Liver (tissue), 9 donors: ENCODE measurements around the gene CCDC69. TPM values are rescaled to one million over a fixed set of nuclear protein-coding genes. Genes with fewer than 3 reads are reported as not detected.

Source experiments
- DNase-seq: peaks from one replicate; pipeline ENCODE4 v3.0.0-alpha.2; 2017; ENCODE audit warnings: low spot score
- H3K27ac ChIP-seq, 2 donors: one replicate each; pipeline ENCODE4 v1.7.0; 2013; ENCODE audit warnings: inconsistent platforms in 2 of 2, low read length in 2 of 2, control low read depth in 1 of 2, low read depth in 1 of 2, mild to moderate bottlenecking in 1 of 2
- H3K27me3 ChIP-seq, 4 donors: one replicate each; pipeline versions ENCODE4 v1.6.1 to v1.7.0; 2013; ENCODE audit warnings: low read length in 3 of 4, inconsistent platforms in 1 of 4, mild to moderate bottlenecking in 1 of 4, moderate library complexity in 1 of 4; ENCODE audit not compliant: control insufficient read depth in 4 of 4, insufficient read depth in 4 of 4
- H3K36me3 ChIP-seq, 4 donors: one replicate each; pipeline versions ENCODE4 v1.6.1 to v1.7.0; 2013; ENCODE audit warnings: low read length in 3 of 4, mild to moderate bottlenecking in 3 of 4, low read depth in 1 of 4, moderate library complexity in 1 of 4; ENCODE audit not compliant: control insufficient read depth in 4 of 4, insufficient read depth in 3 of 4
- H3K4me1 ChIP-seq, 4 donors: one replicate each; pipeline versions ENCODE4 v1.6.1 to v1.7.0; 2013; ENCODE audit warnings: low read length in 3 of 4, mild to moderate bottlenecking in 3 of 4, moderate library complexity in 1 of 4; ENCODE audit not compliant: control insufficient read depth in 4 of 4, insufficient read depth in 4 of 4
- H3K4me3 ChIP-seq, 3 donors: one replicate each; pipeline versions ENCODE4 v1.6.1 to v1.7.0; 2013; ENCODE audit warnings: low read length in 3 of 3, control low read depth in 1 of 3, low read depth in 1 of 3, mild to moderate bottlenecking in 1 of 3
- H3K9ac ChIP-seq, 2 donors: one replicate each; pipeline ENCODE4 v1.7.0; 2013; ENCODE audit warnings: low read length in 2 of 2, mild to moderate bottlenecking in 2 of 2, moderate library complexity in 2 of 2, control low read depth in 1 of 2, low read depth in 1 of 2
- H3K9me3 ChIP-seq, 4 donors: one replicate each; pipeline versions ENCODE4 v1.6.1 to v1.7.0; 2013; ENCODE audit warnings: low read length in 3 of 4; ENCODE audit not compliant: control insufficient read depth in 4 of 4
- ATF3 ChIP-seq: IDR thresholded peaks from 2 replicates; pipeline ENCODE4 v1.6.1; 2016; ENCODE audit warnings: antibody characterized with exemption
- FOXA1 ChIP-seq: IDR thresholded peaks from 2 replicates; pipeline ENCODE4 v1.6.1; 2016; ENCODE audit warnings: antibody characterized with exemption
- FOXA2 ChIP-seq: IDR thresholded peaks from 2 replicates; pipeline ENCODE4 v1.6.1; 2016; ENCODE audit warnings: antibody characterized with exemption
- GABPA ChIP-seq, 2 donors: IDR thresholded peaks in 1 of 2; conservative IDR thresholded peaks in 1 of 2; 2 replicates each; pipeline ENCODE4 v1.6.1; 2016; ENCODE audit warnings: antibody characterized with exemption in 2 of 2, mild to moderate bottlenecking in 1 of 2, moderate library complexity in 1 of 2
- HNF4A ChIP-seq, 2 donors: conservative IDR thresholded peaks; 2 replicates each; pipeline ENCODE4 v1.6.1; 2016; ENCODE audit warnings: antibody characterized with exemption in 2 of 2, mild to moderate bottlenecking in 2 of 2
- HNF4G ChIP-seq: IDR thresholded peaks from 2 replicates; pipeline ENCODE4 v1.6.1; 2016; ENCODE audit warnings: antibody characterized with exemption
- JUND ChIP-seq, 2 donors: IDR thresholded peaks; 2 replicates each; pipeline ENCODE4 v1.6.1; 2016; ENCODE audit warnings: antibody characterized with exemption in 2 of 2
- MAX ChIP-seq: IDR thresholded peaks from 2 replicates; pipeline ENCODE4 v1.6.1; 2016; ENCODE audit warnings: antibody characterized with exemption
- NR2F2 ChIP-seq: IDR thresholded peaks from 2 replicates; pipeline ENCODE4 v1.6.1; 2016; ENCODE audit warnings: antibody characterized with exemption
- REST ChIP-seq: IDR thresholded peaks from 2 replicates; pipeline ENCODE4 v1.6.1; 2016; ENCODE audit warnings: antibody characterized with exemption, mild to moderate bottlenecking
- RXRA ChIP-seq, 2 donors: IDR thresholded peaks; 2 replicates each; pipeline ENCODE4 v1.6.1; 2017 to 2018; ENCODE audit warnings: antibody characterized with exemption in 2 of 2, mild to moderate bottlenecking in 1 of 2
- TAF1 ChIP-seq: conservative IDR thresholded peaks from 2 replicates; pipeline ENCODE4 v1.6.1; 2016; ENCODE audit warnings: antibody characterized with exemption, mild to moderate bottlenecking
- ZBTB33 ChIP-seq: IDR thresholded peaks from 2 replicates; pipeline ENCODE4 v1.6.1; 2016; ENCODE audit warnings: antibody characterized with exemption
- WGBS: extraction: QIAGEN DNeasy Blood & Tissue Kit; methylation state at CpG from one replicate; pipeline ENCODE4 v1.1.7; 2013; 5-methylcytosine and 5-hydroxymethylcytosine counted together
- polyA plus RNA-seq, 2 donors: library from polyadenylated mRNA; stranded (reverse) in 1 of 2; unstranded in 1 of 2; fragments of 200-250 nt in 1 of 2; fragments of >200 nt in 1 of 2; fragmentation: Nextera tagmentation in 1 of 2; extraction: Ambion mirVana in 1 of 2; gene quantifications; one replicate each; pipeline versions ENCODE4 v1.2.1 to v1.2.3, GENCODE V29; 2013 to 2015
- total RNA-seq, 2 donors: library from RNA; depleted of rRNA; stranded (reverse); fragments of >200 nt; gene quantifications; one replicate each; pipeline ENCODE4 v1.2.3, GENCODE V29; 2014
- TF ChIP-seq, protein P1 (sequence below): fragments of 150-350 bp; IDR thresholded peaks from 2 replicates; pipeline ENCODE4 v1.5.1; 2017; ENCODE audit warnings: improper control_type of control experiment, low read depth, low read length; ENCODE audit not compliant: missing input control
- donor health status: healthy.
- donor health status: healthy.
- donor health status: healthy.
- donor health status: healthy.
- donor health status: healthy.

Gene CCDC69
- total and polyA plus RNA-seq, 4 donors: 11.9 to 28.6 (median 18.0) TPM

- Histone ChIP-seq H3K27me3 (no peaks in the 10 kb centered on the region), H3K4me3 (no peak overlapping the region), H3K9me3 (no peaks in the 10 kb centered on the region), H3K4me1 (no peaks in the 10 kb centered on the region), H3K27ac (no peak overlapping the region), H3K9ac (no peak overlapping the region), H3K36me3 (peaks cover 1 to 13% (median 6%) of the 10 kb centered on the region in 4 donors)
- DNase-seq: no peak
- TF ChIP-seq ATF3: no peak
- no peak for TF ChIP-seq HNF4A (conservative IDR thresholded peaks at IDR 0.05)
- TF ChIP-seq JUND (IDR thresholded peaks at IDR 0.05): no peak
- TF ChIP-seq GABPA (IDR thresholded peaks at IDR 0.05 in 1 of 2, conservative IDR thresholded peaks at IDR 0.05 in 1 of 2): no peak
- TF ChIP-seq NR2F2: no peak
- TF ChIP-seq, protein P1, sequence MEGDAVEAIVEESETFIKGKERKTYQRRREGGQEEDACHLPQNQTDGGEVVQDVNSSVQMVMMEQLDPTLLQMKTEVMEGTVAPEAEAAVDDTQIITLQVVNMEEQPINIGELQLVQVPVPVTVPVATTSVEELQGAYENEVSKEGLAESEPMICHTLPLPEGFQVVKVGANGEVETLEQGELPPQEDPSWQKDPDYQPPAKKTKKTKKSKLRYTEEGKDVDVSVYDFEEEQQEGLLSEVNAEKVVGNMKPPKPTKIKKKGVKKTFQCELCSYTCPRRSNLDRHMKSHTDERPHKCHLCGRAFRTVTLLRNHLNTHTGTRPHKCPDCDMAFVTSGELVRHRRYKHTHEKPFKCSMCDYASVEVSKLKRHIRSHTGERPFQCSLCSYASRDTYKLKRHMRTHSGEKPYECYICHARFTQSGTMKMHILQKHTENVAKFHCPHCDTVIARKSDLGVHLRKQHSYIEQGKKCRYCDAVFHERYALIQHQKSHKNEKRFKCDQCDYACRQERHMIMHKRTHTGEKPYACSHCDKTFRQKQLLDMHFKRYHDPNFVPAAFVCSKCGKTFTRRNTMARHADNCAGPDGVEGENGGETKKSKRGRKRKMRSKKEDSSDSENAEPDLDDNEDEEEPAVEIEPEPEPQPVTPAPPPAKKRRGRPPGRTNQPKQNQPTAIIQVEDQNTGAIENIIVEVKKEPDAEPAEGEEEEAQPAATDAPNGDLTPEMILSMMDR: no peak
- no peak for TF ChIP-seq MAX
- 79% methylated on average over 5 of the region's 5 CpGs for WGBS
These were observed 21.3 kb downstream of the CCDC69 start for GRCh38 chr5:151202381-151203139.

- H3K4me3 ChIP-seq: no peak overlapping the region
- DNase-seq: no peak
- peaks cover 0 to under 1% (median under 1%) of the 10 kb centered on the region in 4 donors for H3K4me1 ChIP-seq
- TF ChIP-seq REST (no peak), ZBTB33 (no peak), FOXA1 (no peak), HNF4G (no peak), RXRA (IDR thresholded peaks at IDR 0.05) (no peak), MAX (no peak), TAF1 (no peak), FOXA2 (no peak)
- TF ChIP-seq, protein P1: no peak
- H3K27me3 ChIP-seq: no peaks in the 10 kb centered on the region
- 94% methylated on average over 6 of the region's 6 CpGs for WGBS
- H3K9ac ChIP-seq: no peak overlapping the region
- H3K9me3 ChIP-seq: no peaks in the 10 kb centered on the region
- H3K27ac ChIP-seq: no peak overlapping the region
- H3K36me3 ChIP-seq: peaks cover 3 to 13% (median 6%) of the 10 kb centered on the region in 4 donors
These were observed 22.8 kb downstream of the CCDC69 start for GRCh38 chr5:151200913-151201595.
